NCI-H460 (cell line): Measurements from ENCODE around the gene ZSCAN25. TPM values are rescaled to one million over a fixed set of nuclear protein-coding genes. Genes with fewer than 3 reads are reported as not detected.
A peak's percentile ranks its signal among the peaks of the same experiment; 100 is the strongest.
"Not testable (repeated sequence)": the region's sequence is repeated elsewhere in the genome, so short reads cannot be mapped to it uniquely, and the experiment has no call there.

Experiments
- DNase-seq: peaks from one replicate; pipeline ENCODE4 v3.0.0-alpha.2; 2016; ENCODE audit warnings: low read depth; ENCODE audit errors: extremely low read depth
- total RNA-seq: library from RNA; depleted of rRNA; stranded (reverse); fragments of >200 nt; shearing (Covaris generic); gene quantifications from 2 replicates; pipeline ENCODE4 v1.2.3, GENCODE V29; 2014

Gene ZSCAN25
- total RNA-seq, 1 experiment from 2014 or later = 12.5 TPM

- DNase-seq = no peak
These were observed 772 bp upstream of the ZSCAN25 start for GRCh38 chr7:99615989-99616358.

GRCh38 chr7:99617192-99617781, 541 bp downstream of the ZSCAN25 start:
- no peak for DNase-seq

DNA sequence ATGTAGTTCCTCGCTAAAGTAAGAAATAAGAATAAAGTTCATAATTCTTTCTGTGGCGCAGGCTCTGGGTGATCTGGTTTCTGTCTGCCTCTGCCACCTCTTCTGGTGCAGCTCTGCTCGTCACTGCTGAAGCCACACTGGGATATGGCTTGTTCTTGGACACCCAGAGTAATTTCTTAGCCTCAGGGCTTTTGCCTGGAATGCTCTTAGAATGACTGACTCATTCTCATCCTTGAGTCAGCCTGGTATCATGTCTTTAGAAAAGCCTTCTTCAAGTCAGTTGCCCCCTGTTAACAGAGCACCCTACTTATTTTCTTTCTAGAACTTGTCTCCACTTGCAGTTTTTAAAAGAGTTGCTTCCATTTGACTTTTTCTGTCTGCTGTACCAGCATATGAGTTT, 2.0 kb downstream of the ZSCAN25 start:
- peak; percentile 26 for DNase-seq

GRCh38 chr7:99619571-99620130, 2.9 kb downstream of the ZSCAN25 start:
- no peak for DNase-seq

GRCh38 chr7:99621271-99621670, 4.5 kb downstream of the ZSCAN25 start:
- no peak for DNase-seq

DNA sequence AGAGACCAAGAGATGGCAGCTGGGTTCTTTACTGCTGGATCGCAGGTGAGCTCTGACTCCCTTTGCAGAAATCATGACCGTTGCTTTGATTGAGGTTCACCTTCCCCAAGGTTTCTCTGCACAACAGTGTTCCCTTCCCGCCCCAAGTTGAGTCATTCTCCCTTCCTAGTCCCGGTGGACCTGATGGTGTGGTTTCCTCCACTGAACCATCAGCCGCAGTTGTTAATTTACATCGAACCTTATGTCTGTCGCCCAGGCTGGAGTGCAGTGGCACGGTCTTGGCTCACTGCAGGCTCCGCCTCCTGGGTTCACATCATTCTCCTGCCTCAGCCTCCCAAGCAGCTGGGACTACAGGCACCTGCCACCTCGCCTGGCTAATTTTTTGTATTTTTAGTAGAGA, 5.8 kb downstream of the ZSCAN25 start:
- no peak for DNase-seq

- DNase-seq = no peak
These were observed 6.4 kb downstream of the ZSCAN25 start for GRCh38 chr7:99623091-99623693.

DNA sequence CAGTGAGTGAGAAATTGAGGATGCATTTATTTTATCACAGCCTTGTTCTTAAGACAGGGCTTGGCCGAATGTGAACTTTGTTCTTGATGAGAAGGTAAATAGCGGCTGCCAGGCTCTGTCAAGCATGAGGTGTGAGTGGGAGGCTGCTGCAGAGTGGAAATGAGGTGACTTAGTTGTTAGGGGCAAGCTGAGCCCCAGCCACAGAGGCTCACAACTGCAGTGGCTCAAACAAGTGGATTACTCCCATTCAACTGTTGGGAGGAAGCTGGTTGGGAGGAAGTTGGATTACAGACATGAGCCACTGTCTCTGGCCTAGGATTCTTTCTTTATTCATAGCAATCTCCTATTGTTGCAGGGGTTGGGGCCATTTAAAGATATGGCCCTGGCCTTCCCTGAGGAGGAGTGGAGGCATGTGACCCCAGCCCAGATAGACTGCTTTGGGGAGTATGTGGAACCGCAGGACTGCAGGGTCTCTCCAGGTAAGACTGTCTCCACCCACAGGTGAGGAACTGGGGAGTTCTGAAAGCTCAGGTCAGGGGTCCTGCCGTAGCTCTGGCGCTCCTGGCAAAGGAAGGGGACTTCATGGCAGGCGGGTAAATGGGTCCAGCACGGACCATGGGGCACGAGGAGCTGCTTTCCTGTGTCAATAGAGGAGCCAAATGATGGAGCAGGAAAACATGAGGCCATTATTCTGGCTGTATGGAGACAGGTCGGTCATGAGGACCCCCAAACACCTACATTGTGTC, 7.1 kb downstream of the ZSCAN25 start:
- no peak for DNase-seq

GRCh38 chr7:99624484-99624883, 7.7 kb downstream of the ZSCAN25 start:
- DNase-seq = no peak

- no peak for DNase-seq
These were observed 8.6 kb downstream of the ZSCAN25 start for GRCh38 chr7:99625321-99625720.

DNA sequence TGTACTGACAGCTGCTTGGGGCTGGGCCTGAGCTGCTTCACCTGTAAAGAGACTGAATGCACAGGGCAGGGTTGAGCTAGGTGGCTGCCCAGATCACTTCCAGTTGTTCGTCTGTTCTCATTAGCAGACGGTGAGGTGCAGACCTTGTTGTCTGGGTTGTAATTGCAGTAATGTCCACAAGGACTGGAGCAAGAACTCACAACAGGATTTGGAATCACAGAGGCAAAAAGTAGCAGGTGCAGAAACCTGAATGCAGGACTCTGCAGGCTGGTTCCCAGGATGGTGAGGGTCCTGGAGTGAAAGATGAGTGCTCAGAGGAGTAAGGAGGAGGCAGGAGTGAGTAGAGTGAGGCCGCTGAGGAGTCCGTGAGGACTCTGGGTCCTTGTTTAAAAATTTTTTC, 9.2 kb downstream of the ZSCAN25 start:
- no peak for DNase-seq

- no peak for DNase-seq
These were observed 9.9 kb downstream of the ZSCAN25 start for GRCh38 chr7:99626661-99627060.

DNA sequence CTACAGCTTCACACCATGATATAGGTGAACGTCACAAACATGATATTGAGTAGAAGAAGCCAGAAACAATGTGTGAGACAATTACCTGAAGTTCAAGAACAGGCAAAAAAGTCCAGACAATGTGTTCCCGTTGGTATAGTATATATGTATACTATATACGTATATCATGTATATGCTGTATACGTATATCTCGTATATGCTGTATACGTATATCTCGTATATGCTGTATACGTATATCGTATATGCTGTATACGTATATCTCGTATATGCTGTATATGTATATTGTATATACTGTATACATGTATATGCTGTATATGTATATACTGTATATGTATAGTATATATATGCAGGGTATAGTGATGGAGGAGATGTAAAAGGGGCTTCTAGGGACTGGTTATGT, 10.8 kb downstream of the ZSCAN25 start:
- DNase-seq = no peak

- DNase-seq = no peak
These were observed 12.0 kb downstream of the ZSCAN25 start for GRCh38 chr7:99628471-99629465.

GRCh38 chr7:99629643-99630042, 12.9 kb downstream of the ZSCAN25 start:
- DNase-seq = no peak

GRCh38 chr7:99631295-99632109, 14.8 kb downstream of the ZSCAN25 start:
- no peak for DNase-seq

GRCh38 chr7:99637414-99637813, 20.7 kb downstream of the ZSCAN25 start:
- DNase-seq = not testable (repeated sequence)

DNA sequence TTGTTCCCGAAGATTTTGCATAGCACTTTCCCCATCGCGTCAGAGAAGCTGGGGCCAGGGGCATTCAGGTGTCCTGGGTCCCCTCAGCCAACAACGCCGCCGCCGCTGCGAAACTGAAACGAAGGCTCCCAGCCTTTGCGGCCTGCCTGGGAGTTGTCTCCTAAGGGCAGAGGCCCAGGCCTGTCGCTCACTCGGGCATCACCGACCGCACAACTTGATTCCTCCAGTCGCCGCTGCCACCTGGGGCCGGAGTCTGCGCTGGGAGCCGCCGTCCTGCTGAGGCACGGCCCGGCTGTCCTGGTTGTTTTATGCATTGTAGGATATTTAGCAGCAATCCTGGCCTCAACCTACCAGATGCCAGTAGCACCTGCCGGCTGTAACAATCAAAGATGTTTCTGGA, 22.0 kb downstream of the ZSCAN25 start:
- no peak for DNase-seq

GRCh38 chr7:99639267-99639666, 22.5 kb downstream of the ZSCAN25 start:
- DNase-seq = no peak

GRCh38 chr7:99642027-99642426, 25.3 kb downstream of the ZSCAN25 start:
- no peak for DNase-seq
